NCI-H1436 treated with DMSO at 0.1 percent for 48 hours (cell line): ENCODE data around the gene CHPF2.

Experiments used
- DNase-seq: peaks from one replicate; lab custom pipeline; 2025; lab: John Stamatoyannopoulos, UW

CHPF2 gene

DNA sequence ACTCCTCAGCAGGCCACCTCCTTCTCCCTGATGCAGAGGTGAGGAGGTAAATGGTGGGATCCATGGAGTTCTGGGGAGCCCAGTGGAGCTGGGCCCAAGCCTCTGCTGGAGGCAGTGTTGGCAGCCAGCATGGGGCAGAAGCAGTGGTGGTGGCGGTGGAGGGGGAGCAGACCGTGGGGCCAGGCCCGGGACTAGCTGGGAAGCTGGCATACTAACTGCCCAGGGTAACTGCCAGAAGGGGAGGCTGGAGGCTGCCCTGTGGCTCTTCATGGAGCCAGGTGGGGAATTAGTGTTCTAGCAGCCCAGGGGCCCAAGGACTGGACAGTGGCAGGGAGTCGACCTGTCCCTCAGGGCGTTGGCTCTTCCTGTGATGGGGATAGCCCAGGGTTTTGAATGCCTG is 32.3 kb downstream of the CHPF2 start:
- no peak for DNase-seq

DNA sequence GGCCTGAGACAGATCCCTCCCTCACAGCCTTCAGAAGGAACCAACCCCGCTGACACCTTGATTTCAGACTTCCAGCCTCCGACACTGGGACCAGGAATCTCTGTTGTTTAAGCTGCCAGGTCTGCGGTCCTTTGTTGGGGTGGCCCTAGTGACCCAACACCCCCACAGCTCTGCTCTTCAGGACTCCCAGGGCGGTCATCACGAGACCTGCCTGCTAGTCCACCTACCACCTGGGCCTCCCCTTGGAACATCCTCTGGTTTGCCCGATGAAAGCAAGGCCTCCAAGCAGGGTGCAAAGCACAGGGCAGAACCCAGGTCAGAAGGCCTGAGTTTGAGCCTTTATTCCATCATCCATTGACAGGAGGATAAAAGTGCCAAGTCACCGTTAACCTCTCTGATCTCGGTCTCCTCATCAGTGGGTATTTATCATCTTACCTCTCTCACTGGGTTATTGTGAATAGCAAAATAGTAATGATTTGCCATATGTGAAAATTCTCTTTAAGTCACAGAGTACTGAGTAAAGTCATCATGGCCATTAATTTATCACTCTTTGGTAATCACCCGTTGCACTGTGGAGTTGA is 33.2 kb downstream of the CHPF2 start:
- DNase-seq: no peak

DNA sequence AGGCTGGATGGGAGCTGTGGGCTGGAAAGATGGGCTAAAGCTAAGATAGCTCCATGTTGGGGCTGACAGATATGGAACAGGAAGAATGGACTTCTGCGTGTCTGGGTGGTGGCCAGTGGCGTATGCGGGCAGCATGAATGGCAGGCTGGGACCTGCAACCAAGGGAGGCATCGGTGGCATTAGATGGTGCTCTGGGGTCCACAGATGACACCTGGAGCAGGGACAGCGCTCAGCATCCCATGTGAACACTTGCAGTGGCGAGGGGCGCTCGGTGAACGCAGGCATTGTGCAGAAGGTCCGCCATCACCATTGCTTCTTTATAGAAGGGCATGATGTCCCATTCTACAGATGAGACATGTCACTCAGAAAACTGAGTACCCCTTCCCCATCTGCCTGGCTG is 37.2 kb downstream of the CHPF2 start:
- DNase-seq: no peak

DNA sequence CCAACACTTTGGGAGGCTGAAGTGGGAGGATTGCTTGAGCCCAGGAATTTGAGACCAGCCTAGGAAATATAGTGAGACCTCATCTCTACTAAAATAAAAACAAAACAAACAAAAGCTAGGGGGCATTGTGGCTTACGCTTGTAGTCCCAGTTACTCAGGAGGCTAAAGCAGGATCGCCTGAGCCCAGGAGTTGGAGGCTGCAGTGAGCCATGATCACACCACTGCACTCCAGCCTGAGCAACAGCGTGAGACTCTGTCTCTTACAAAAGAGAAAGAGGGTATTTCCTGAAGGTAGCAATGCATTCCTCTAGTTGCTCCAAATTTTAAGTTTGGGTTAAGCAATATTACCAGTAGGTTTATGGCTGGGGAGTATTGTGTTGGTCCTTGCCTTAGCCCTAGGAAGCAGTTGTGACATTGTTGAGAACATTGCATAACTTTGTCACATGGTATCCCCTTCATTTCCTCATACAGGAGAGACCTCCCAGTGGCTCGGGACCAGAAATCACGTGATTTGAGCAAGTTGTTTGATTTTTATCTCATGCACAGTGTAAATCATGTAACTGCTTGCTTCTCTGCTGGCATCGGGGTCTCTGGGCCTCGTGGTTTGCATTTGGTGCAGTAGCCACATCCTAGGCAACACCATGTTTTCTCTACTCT is 39.5 kb downstream of the CHPF2 start:
- no peak for DNase-seq

DNA sequence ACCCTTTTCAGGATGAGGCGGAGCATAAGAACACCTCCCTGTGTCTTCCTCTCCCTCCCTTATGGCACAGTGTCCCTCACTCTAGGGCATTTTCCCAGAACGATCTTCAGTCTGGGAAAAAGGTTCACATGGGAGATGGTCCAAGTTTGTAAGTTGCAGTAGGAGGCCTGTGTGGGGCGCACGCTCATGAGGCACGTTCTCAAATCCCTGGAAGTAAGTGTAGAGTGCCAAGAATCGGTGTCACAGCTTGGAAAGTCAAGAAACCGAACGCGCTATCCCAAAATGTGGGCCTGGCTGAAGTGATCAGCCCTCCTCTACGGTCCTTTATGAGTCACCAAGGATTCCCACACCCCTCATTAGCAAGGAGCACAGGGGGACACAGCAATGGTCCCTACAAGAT is 40.1 kb downstream of the CHPF2 start:
- no peak for DNase-seq

DNA sequence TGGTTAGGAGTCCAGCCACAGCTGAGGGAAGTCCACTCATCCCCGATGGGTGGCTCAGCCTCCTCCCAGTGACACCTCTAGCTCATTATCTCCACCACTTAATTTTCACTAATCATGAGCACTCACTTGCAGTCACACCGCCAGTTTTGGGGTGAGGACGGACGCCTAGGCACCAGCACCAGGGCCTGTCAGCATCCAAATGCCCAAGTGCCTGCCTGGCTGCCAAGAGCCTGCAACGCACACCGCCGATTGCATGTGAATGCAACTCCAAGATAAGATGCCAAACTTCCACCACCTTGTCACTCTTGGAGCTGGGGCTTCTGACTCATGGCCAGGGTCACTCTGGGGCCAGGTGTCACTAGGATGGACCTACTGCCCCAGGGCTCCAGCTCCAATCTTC is 40.6 kb downstream of the CHPF2 start:
- DNase-seq: no peak

DNA sequence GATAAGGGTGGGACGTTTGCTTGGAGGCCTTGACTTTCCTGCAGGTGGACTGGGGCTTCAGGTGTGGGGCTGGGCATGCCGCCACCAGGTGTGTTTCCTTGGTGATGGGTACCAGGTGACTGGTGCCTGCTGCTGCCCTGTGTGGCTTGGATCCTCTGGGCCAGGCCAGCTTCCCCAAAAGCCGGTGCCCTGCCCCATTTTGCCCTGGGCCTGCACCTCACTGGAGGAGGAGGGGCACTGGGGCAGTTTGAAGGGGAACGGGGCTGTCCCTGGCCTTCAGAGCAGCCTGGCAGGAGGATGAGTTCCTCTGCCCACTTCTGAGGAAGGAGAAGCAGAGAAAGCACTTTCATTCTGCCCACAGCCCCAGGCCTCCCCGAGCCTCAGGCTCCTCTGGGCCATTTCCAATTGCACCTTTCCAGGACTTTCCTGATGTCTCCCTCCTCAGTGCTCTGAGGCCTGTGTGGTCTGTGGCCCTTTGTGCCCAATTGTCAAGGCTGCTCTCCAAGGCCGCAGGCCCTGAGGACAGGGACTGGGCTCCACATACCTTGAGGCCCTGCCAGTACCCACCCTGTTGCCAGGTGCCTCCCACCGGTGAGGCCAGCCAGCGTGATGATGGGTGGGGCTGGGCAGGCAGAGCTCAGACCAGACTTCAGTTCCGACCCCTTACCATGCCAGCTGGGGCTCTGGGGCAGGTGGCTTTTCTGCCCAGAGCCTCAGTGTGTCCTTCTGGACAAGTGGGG is 41.5 kb downstream of the CHPF2 start:
- DNase-seq: no peak

DNA sequence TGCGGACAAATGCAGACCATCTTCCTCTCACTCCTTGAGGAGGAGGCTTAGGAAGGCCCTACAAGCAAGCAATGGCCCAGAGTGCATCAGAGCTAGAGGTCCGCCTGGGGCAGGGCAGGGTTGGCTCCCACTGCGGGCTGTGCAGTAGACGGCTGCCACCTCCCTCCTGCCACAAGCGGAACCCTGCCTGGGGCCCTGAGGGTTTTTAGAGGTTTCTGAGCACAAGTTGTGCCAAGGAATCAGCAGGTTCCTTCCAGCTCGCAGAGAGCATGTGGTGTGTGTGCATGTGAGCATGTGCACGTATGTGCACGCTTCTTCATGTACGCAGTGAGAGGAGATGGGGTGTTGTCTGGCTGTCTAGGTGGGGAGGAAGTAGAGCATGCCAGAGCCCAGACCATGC is 42.1 kb downstream of the CHPF2 start:
- DNase-seq: no peak

DNA sequence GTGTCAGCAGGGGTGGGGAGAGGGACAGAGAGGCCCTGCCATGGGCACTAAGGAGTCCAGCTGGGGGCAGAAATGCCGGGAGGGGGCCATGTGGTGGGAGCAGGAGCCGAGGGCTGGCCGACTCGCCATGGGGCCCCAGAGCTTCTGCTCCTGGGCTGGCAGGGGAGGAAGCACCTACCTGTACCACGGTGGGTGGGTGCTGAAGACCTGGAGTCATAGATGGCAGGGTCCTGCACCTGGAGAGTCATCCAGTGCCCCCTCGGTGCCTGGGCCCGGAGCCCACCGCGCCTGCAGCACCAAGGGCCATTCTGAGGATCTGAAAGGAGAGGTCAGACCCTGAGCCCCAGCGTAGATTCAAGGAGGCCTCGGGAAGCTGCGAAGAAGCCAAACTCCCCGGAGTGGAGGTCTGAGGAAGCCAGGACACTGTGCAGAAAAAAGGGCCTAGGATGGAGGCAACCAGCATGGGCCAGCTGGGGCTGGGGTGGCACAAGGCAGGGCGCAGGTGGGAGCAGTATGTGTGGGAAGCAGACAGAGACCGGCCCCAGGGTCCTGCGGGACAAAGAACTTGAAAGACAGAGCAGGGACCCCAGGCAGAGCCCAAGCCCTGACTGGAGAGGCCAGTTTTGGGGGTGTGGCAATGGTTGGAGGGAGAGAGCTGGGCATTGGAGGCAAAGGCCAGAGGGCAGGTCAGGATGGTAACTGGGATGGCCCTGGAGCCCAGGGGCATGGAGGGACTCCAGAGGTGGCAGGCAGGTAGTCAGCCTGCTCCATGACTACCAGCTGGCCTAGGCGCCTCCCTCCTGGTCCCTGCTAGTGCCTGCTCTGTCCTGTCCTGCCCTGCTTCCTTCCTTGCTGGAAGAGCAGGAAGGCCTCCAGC is 42.9 kb downstream of the CHPF2 start:
- no peak for DNase-seq

DNA sequence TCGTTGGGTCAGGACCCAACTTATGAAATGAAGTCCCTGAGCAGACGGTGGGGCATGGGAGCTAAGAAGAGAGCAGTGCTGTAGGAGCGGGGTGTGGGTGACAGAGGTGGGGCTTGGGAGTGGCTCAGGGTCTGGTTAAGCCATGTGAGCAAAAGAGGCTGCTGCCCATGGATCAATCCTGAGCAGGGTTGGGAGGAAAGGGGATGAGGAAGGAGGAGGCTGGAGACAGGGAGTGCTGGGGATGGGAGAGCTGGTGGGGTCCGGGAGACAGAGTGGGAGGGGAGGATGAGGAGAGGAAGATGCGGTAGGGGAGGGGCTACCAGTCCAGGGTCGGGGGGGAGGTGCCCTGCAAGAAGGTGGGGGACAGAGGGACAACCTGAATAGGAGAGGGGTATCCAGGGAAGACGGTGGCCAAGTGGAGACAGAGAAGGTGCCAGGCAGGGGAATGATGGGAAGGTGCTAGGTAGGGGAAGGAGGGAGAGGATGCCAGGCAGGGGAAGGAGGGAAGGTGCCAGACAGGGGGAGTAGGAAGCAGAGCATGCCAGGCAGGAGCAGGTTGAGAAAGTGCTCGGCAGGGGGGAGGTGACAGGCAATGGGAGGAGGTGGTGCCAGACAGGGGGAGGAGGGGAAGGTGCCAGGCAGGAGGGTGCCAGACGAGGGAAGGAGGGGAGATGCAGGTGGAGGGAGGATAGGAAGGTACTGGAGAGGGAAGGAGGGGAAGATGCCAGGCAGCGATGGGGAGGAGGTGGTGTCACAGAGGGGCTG is 43.7 kb downstream of the CHPF2 start:
- DNase-seq: no peak

DNA sequence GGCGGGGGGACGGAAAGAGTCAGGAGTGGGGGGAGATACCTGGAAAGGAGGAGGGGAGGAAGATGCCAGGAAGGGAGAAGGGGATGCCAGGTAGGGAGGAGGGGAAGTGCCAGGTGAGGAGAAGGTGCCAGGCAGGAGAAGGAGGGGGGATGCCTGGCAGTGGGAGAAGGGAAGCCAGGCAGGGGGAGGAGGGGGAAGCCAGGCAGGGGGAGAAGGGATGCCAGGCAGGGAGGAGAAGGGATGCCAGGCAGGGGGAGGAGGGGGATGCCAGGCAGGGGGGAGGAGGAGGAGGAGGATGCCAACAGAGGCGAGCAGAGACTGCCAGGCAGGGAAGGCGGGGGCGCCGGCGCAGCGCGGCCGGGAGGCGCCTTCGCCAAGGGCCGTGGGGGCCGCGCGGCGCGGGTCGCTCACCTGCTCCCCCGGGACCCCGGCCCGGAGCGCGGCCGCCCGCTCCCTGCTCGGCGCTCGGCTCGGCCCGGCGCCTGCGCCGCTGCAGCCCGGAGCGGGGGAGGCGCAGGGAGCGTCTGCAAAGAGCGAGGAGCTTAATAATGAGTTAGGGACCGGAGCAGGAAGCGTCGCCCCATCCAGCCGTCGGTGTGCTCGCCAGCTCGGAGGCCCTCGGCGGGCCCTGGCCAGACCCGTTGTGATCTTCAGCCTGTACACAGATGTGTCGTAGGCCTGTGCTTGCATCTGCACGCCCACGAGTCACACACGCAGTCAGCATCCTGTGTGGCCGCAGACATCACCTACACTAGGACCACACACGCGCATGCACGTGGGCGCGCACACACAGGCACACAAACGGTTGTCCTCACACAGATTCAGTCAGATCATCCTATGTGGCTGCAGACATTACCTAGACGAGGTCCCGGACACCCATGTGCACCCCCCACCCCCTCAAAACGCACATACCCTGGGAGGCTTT is 44.6 kb downstream of the CHPF2 start:
- DNase-seq: no peak

DNA sequence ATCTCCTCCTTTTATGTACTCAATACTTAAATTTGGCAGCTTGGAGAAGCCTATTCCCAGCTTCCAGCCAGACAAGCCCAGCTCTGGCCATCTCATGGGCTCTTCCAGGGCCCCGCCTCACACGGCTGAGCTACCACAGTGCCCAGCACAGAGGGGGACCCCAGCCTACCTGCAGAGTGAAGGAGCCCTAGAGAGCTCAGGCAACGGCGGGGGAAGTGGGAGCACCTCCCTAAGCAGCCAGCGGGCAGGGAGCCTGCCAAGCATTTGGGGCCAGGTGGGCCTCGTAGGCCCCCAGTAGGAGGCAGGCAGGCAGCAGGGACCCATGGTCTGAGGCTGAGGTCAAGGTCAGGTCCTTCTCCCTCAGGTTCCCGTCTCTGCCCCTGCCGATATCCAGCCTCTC is 45.3 kb downstream of the CHPF2 start:
- no peak for DNase-seq

DNA sequence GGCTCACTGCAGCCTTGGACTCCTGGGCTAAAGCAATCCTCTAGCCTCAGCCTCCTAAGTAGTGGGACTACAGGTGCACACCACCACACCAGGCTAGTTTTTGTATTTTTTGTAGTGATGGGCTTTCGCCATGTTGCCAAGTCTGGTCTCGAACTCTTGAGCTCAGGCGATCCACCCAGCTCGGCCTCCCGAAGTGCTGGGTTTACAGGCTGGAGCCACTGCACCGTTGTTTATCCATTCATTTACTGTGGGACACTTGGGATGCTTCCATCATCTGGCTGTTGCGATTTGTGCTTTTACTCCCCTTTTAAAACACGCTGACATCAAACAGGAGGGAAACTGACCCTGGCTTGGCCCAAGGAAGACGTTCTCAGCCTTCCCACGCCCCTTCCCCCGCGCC is 46.7 kb downstream of the CHPF2 start:
- no peak for DNase-seq

DNA sequence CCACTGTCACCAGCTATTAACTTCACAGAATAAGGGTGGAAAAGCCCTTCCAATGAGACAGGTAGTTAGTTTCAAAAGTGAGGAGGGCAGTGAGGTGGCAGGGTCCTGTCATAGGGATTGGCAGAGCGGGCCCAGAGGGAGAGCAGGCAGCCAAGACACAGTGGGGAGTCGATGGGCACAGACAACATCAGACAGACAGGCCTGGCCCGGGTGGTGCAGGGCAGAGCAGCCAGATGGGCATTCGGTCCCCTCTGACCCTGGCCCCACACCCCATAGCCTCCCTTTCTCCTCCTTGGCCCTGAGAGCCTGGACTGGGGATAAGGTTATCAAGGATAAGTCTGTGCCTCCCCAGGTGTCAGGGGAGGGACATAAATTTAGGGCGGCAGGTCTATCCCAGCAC is 47.6 kb downstream of the CHPF2 start:
- DNase-seq: no peak

DNA sequence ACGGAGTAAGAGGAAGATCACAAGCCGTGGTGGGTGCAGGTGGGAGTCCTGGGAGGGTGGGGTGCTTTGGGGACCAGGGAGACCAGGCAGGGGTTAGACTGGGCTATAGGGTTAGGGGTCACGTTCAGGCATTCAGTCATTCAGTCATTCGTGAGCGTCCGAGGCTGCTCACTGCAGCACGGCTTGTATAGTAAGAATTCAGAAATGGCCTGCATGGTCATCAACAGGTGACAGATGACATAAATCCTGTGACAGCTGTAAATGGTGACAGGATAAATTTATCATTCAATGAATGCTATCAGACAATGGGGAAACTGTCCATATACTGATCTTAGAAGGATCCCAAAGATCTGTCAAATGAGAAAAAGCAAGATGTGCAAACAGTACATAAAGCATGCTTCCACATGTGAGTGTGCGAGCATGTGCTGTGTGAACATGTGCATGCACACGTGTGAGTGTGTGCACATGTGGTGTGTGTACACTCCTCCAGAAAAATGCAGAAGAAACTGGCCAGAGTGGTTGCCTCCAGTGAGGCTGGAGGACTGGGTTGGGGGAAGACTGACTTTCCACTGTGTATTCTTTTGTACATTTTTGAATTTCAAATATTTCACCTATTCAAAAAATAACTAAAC is 48.2 kb downstream of the CHPF2 start:
- no peak for DNase-seq

DNA sequence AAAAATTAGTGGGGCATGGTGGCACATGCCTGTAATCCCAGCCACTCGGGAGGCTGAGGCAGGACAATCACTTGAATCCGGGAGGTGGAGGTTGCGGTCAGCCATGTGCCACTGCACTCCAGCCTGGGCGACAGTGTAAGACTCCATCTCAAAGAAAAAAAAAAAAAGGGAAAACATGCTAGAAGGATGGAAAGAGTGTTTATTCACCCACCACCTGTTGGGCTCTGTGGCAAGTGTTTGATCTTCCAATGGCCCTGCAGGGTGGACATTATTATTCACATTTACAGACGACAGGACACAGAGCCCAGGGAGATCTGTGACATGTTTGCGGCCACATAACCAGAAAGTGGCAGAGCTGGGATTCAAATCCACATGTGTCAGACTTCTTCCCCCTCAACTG is 49.4 kb downstream of the CHPF2 start:
- no peak for DNase-seq

DNA sequence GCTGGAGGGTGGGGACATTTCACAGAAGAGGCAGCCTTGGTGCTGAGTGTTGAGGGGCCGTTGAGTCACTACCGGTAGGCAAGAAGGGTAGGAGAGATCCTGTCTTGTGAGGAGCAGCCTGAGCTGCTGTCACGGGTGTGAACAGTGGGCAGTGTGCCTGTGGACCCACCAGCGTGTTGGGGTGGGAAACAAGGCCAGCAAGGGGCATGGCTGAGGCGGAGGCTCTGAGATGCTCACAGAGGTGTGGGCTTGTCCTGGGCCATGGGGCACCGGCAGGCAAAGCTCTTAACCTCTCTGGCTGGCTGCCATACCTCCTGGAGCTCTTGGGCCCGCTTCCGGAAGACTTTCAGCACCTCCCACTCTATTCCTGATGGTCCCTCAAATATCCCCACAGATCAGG is 49.8 kb downstream of the CHPF2 start:
- no peak for DNase-seq

DNA sequence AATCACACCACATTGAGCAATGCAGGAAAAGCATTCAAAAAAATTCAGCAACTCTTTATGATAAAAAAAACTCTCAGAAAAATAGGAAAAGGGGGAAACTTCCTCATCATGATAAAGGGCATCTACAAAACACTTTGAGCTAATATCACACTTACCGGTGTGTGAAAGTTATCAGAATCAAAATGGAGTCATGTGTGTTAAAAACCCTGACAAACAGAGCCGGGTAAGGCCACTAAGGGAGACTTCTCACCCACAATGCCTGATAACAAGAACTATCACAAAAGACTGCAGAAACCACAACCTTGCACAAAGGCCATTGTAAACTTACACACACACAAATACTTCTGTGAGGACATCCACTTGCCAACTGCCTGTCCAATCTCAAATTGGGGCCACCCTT is 51.0 kb downstream of the CHPF2 start:
- no peak for DNase-seq

DNA sequence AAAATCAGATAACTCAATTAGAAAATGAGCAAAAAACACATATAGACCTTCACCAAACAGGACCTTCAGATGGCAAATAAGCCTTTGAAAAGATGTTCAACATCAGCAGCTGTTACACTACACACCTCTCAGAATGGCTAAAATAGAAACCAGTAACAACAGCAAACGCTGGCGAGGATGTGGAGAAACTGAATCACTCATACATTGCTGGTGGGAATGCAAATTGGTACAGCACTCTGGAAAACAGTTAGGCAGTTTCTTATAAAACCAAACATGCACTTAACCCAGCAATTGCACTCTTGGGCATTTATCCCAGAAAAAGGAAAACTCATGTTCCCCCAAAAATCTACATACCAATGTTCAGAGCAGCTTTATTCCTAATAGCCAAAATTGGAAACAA is 53.9 kb downstream of the CHPF2 start:
- no peak for DNase-seq
